HL-60 (cell line): Measurements from ENCODE around the gene EYA2.
"Not testable (repeated sequence)": the region's sequence is repeated elsewhere in the genome, so short reads cannot be mapped to it uniquely, and the experiment has no call there.

ENCODE experiments used
- DNase-seq, 2 experiments: peaks; one replicate each; pipeline ENCODE4 v3.0.0-alpha.2; 2010 to 2020; ENCODE audit warnings: low read depth in 1 of 2, low spot score in 1 of 2
- H3K27ac ChIP-seq: fragments of 250-450 bp; sonication (Bioruptor Pico); replicated peaks from 2 replicates; pipeline ENCODE4 v1.5.1; 2020; ENCODE audit warnings: mild to moderate bottlenecking, moderate library complexity
- H3K27me3 ChIP-seq: fragments of 250-450 bp; sonication (Bioruptor Pico); 2 replicates; pipeline ENCODE4 v1.5.1; 2021; ENCODE audit warnings: mild to moderate bottlenecking, moderate library complexity; ENCODE audit not compliant: insufficient read depth, poor library complexity, severe bottlenecking
- H3K4me3 ChIP-seq: replicated peaks from 2 replicates; pipeline ENCODE4 v1.5.1; 2011; ENCODE audit warnings: mild to moderate bottlenecking, control low read depth, low read length; ENCODE audit not compliant: insufficient read depth
- GABPA ChIP-seq: IDR thresholded peaks from 2 replicates; pipeline ENCODE4 v1.6.1; 2012; ENCODE audit warnings: low read depth
- POLR2AphosphoS5 ChIP-seq: IDR thresholded peaks from 2 replicates; pipeline ENCODE4 v1.6.1; 2012; ENCODE audit warnings: low read depth
- REST ChIP-seq: IDR thresholded peaks from 2 replicates; pipeline ENCODE4 v1.6.1; 2012; ENCODE audit warnings: low read depth; ENCODE audit not compliant: insufficient replicate concordance
- SPI1 ChIP-seq: IDR thresholded peaks from 2 replicates; pipeline ENCODE4 v1.6.1; 2012; ENCODE audit warnings: low read depth, mild to moderate bottlenecking, borderline replicate concordance
- TF ChIP-seq, protein P1 (sequence below): IDR thresholded peaks from one replicate; pipeline ENCODE4 v1.5.1; 2011; ENCODE audit warnings: low read length, control low read depth, inconsistent platforms; ENCODE audit not compliant: insufficient read depth

Gene EYA2

DNA sequence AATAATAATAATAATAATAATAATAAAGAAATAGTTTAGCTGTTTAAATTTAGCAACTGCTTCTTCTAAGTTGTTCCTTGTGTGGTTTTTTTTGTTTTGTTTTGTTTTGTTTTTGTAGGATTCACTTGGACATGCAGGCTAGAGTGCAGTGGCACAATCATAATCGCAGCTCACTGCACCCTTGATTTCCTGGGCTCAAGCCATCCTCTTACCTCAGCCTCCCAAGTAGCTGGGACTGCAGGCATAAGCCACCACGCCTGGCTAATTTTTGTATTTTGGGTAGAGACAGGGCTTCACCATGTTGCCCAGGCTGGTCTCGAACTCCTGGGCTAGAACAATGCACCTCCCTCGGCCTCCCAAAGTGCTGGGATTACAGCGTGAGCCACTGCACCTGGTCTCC is 15.3 kb upstream of the EYA2 start:
- no peak for DNase-seq
- no peak for TF ChIP-seq GABPA
- no peak overlapping the region for H3K27ac ChIP-seq
- H3K4me3 ChIP-seq: no peak overlapping the region
- H3K27me3 ChIP-seq: peaks cover 3% of the 10 kb centered on the region

DNA sequence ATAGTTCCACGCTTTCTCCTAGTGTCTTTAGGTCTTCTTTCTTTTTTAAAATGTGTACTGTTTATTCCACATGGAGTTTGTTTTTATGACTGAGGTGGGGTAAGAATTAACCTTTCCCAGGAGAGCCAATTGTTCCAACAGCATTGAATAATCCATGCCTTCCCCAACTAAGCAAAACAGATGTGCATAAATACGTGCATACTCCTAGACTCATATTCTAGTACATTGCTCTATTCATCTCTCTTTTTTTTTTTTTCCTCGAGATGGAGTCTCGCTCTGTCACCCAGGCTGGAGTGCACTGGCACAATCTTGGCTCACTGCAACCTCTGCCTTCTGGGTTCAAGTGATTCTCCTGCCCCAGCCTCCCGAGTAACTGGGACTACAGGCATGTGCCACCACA is 14.7 kb upstream of the EYA2 start:
- H3K27me3 ChIP-seq, H3K4me3 ChIP-seq, H3K27ac ChIP-seq, DNase-seq: not testable (repeated sequence)

- H3K27me3 ChIP-seq: peaks cover 8% of the 10 kb centered on the region
- DNase-seq: no peak
- TF ChIP-seq REST: no peak
- no peak for TF ChIP-seq SPI1
- no peak for TF ChIP-seq GABPA
- TF ChIP-seq POLR2AphosphoS5: no peak
- TF ChIP-seq, protein P1, sequence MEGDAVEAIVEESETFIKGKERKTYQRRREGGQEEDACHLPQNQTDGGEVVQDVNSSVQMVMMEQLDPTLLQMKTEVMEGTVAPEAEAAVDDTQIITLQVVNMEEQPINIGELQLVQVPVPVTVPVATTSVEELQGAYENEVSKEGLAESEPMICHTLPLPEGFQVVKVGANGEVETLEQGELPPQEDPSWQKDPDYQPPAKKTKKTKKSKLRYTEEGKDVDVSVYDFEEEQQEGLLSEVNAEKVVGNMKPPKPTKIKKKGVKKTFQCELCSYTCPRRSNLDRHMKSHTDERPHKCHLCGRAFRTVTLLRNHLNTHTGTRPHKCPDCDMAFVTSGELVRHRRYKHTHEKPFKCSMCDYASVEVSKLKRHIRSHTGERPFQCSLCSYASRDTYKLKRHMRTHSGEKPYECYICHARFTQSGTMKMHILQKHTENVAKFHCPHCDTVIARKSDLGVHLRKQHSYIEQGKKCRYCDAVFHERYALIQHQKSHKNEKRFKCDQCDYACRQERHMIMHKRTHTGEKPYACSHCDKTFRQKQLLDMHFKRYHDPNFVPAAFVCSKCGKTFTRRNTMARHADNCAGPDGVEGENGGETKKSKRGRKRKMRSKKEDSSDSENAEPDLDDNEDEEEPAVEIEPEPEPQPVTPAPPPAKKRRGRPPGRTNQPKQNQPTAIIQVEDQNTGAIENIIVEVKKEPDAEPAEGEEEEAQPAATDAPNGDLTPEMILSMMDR: no peak
- H3K27ac ChIP-seq: no peak overlapping the region
- H3K4me3 ChIP-seq: no peak overlapping the region
These were observed 10.8 kb upstream of the EYA2 start for GRCh38 chr20:46883892-46884291.

DNA sequence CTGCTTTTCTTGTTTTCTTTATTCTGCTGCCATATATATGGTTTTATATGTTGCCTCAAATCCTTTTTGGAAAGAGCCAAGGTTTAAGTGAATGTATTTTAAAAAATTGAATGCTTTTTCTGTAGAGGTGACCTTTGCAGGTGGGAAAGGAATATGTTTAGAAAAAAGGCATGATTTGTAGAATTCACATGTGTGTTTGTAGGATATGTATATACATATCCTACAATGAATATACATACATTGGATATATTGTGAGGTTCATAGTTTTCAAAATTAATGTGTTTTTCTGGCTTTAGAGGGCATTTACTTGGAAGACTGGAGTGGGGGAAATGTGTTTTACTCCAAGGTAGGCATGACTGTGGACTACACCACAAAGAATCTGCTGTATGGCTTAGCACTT is 4.0 kb upstream of the EYA2 start:
- H3K27me3 ChIP-seq: peaks cover 27% of the 10 kb centered on the region
- H3K27ac ChIP-seq: no peak overlapping the region
- TF ChIP-seq POLR2AphosphoS5 (no peak), GABPA (no peak), SPI1 (no peak), REST (no peak)
- TF ChIP-seq, protein P1: no peak
- DNase-seq: no peak
- H3K4me3 ChIP-seq: no peak overlapping the region

DNA sequence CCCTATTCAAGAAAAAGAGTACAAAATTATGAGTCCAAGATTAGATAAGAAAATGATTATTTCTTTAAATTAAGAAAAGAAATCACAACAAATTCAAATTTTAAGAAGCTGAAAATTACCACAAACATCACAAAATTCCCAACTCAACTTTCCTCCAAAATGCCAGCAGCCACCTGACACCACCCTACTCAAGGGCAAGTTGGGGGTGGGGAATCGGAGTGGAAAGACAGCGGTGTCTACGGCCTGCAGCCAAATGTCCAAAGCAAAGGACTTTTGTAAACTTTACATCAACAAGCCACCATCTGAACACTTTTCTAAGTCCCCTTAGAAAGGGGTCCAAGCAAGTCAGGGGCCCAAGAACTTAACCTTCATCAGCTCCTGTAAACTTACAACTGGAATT is 1.6 kb upstream of the EYA2 start:
- Histone ChIP-seq H3K4me3 (no peak overlapping the region), H3K27ac (no peak overlapping the region), H3K27me3 (peaks cover 43% of the 10 kb centered on the region)
- no peak for DNase-seq
- TF ChIP-seq, protein P1: no peak
- TF ChIP-seq POLR2AphosphoS5 (no peak), REST (no peak), SPI1 (no peak), GABPA (no peak)
